Measurements from ENCODE around the gene E2F6. TPM values are rescaled to one million over a fixed set of nuclear protein-coding genes. Genes with fewer than 3 reads are reported as not detected.
A peak's percentile ranks its signal among the peaks of the same experiment; 100 is the strongest.

E2F6 gene
- total RNA-seq, 3 donors from 2014 or later, result 21.8 to 23.7 (median 23.2) TPM

GRCh38 chr2:11500702-11501303 lies 34.8 kb upstream of the E2F6 start:
- Mint-ChIP-seq H3K4me3 (no peak overlapping the region), H3K9me3 (no peaks in the 10 kb centered on the region), H3K36me3 (ENCODE audit: insufficient read depth) (no peaks in the 10 kb centered on the region), H3K27me3 (ENCODE audit: low read depth) (peaks cover 16% of the 10 kb centered on the region), H3K4me1 (ENCODE audit: low read depth) (no peaks in the 10 kb centered on the region)
- no peak for ATAC-seq
- DNase-seq, result no peak

- ATAC-seq (no peak), DNase-seq (no peak)
- Mint-ChIP-seq H3K9me3 (no peaks in the 10 kb centered on the region), H3K4me3 (no peak overlapping the region), H3K4me1 (ENCODE audit: low read depth) (no peaks in the 10 kb centered on the region), H3K27me3 (ENCODE audit: low read depth) (peaks cover 9% of the 10 kb centered on the region), H3K36me3 (ENCODE audit: insufficient read depth) (no peaks in the 10 kb centered on the region)
These were observed 33.3 kb upstream of the E2F6 start for GRCh38 chr2:11499081-11499743.

GRCh38 chr2:11498543-11499034 lies 32.6 kb upstream of the E2F6 start:
- peaks cover 10% of the 10 kb centered on the region for H3K27me3 Mint-ChIP-seq (ENCODE audit: low read depth)

GRCh38 chr2:11495844-11496681 lies 30.1 kb upstream of the E2F6 start:
- no peaks in the 10 kb centered on the region for H3K4me1 Mint-ChIP-seq (ENCODE audit: low read depth)
- H3K9me3 Mint-ChIP-seq, result no peaks in the 10 kb centered on the region
- ATAC-seq, result no peak
- no peak for DNase-seq
- H3K4me3 Mint-ChIP-seq, result no peak overlapping the region
- no peaks in the 10 kb centered on the region for H3K36me3 Mint-ChIP-seq (ENCODE audit: insufficient read depth)
- peaks cover 7% of the 10 kb centered on the region for H3K27me3 Mint-ChIP-seq (ENCODE audit: low read depth)

More at GRCh38 chr2:11498543-11499034, 32.6 kb upstream of the E2F6 start:
- H3K4me1 Mint-ChIP-seq (ENCODE audit: low read depth), result no peaks in the 10 kb centered on the region
- peak in 1 of 2 donors; percentile 25 for ATAC-seq
- H3K9me3 Mint-ChIP-seq, result no peaks in the 10 kb centered on the region
- H3K36me3 Mint-ChIP-seq (ENCODE audit: insufficient read depth), result no peaks in the 10 kb centered on the region
- H3K4me3 Mint-ChIP-seq, result no peak overlapping the region
- no peak for DNase-seq

GRCh38 chr2:11494310-11494709 lies 28.3 kb upstream of the E2F6 start:
- Mint-ChIP-seq H3K4me1 (ENCODE audit: low read depth) (no peaks in the 10 kb centered on the region), H3K9me3 (no peaks in the 10 kb centered on the region), H3K27me3 (ENCODE audit: low read depth) (peaks cover 7% of the 10 kb centered on the region), H3K36me3 (ENCODE audit: insufficient read depth) (no peaks in the 10 kb centered on the region), H3K4me3 (no peak overlapping the region)
- DNase-seq (no peak), ATAC-seq (no peak)

GRCh38 chr2:11493282-11493681 lies 27.3 kb upstream of the E2F6 start:
- H3K36me3 Mint-ChIP-seq (ENCODE audit: insufficient read depth), result no peaks in the 10 kb centered on the region
- peaks cover 2% of the 10 kb centered on the region for H3K27me3 Mint-ChIP-seq (ENCODE audit: low read depth)
- H3K9me3 Mint-ChIP-seq, result no peaks in the 10 kb centered on the region
- H3K4me3 Mint-ChIP-seq, result no peak overlapping the region
- ATAC-seq (no peak), DNase-seq (no peak)
- no peaks in the 10 kb centered on the region for H3K4me1 Mint-ChIP-seq (ENCODE audit: low read depth)

- no peak for DNase-seq
- peaks cover 6% of the 10 kb centered on the region for H3K27me3 Mint-ChIP-seq (ENCODE audit: low read depth)
- no peaks in the 10 kb centered on the region for H3K36me3 Mint-ChIP-seq (ENCODE audit: insufficient read depth)
- no peak for ATAC-seq
- H3K4me1 Mint-ChIP-seq (ENCODE audit: low read depth), result no peaks in the 10 kb centered on the region
- no peak overlapping the region for H3K4me3 Mint-ChIP-seq
- no peaks in the 10 kb centered on the region for H3K9me3 Mint-ChIP-seq
These were observed 26.8 kb upstream of the E2F6 start for GRCh38 chr2:11492720-11493119.

GRCh38 chr2:11492244-11492643 lies 26.3 kb upstream of the E2F6 start:
- no peak for ATAC-seq

GRCh38 chr2:11491348-11491933 lies 25.5 kb upstream of the E2F6 start:
- ATAC-seq, result no peak

More at GRCh38 chr2:11492244-11492643, 26.3 kb upstream of the E2F6 start:
- Mint-ChIP-seq H3K36me3 (ENCODE audit: insufficient read depth) (no peaks in the 10 kb centered on the region), H3K9me3 (no peaks in the 10 kb centered on the region), H3K4me3 (no peak overlapping the region), H3K27me3 (ENCODE audit: low read depth) (peaks cover 11% of the 10 kb centered on the region), H3K4me1 (ENCODE audit: low read depth) (no peaks in the 10 kb centered on the region)
- no peak for DNase-seq

GRCh38 chr2:11490194-11490593 lies 24.2 kb upstream of the E2F6 start:
- H3K27me3 Mint-ChIP-seq (ENCODE audit: low read depth), result peaks cover 22% of the 10 kb centered on the region
- no peaks in the 10 kb centered on the region for H3K36me3 Mint-ChIP-seq (ENCODE audit: insufficient read depth)
- DNase-seq (no peak), ATAC-seq (no peak)
- H3K9me3 Mint-ChIP-seq, result no peaks in the 10 kb centered on the region
- H3K4me3 Mint-ChIP-seq, result no peak overlapping the region
- no peaks in the 10 kb centered on the region for H3K4me1 Mint-ChIP-seq (ENCODE audit: low read depth)

More at GRCh38 chr2:11491348-11491933, 25.5 kb upstream of the E2F6 start:
- H3K4me3 Mint-ChIP-seq, result no peak overlapping the region
- H3K4me1 Mint-ChIP-seq (ENCODE audit: low read depth), result no peaks in the 10 kb centered on the region
- DNase-seq, result no peak
- no peaks in the 10 kb centered on the region for H3K9me3 Mint-ChIP-seq
- peaks cover 14% of the 10 kb centered on the region for H3K27me3 Mint-ChIP-seq (ENCODE audit: low read depth)
- H3K36me3 Mint-ChIP-seq (ENCODE audit: insufficient read depth), result no peaks in the 10 kb centered on the region

GRCh38 chr2:11488809-11489208 lies 22.8 kb upstream of the E2F6 start:
- H3K4me1 Mint-ChIP-seq (ENCODE audit: low read depth), result no peaks in the 10 kb centered on the region
- peaks cover 31% of the 10 kb centered on the region for H3K27me3 Mint-ChIP-seq (ENCODE audit: low read depth)
- no peaks in the 10 kb centered on the region for H3K36me3 Mint-ChIP-seq (ENCODE audit: insufficient read depth)
- ATAC-seq (no peak), DNase-seq (no peak)
- H3K4me3 Mint-ChIP-seq, result no peak overlapping the region
- H3K9me3 Mint-ChIP-seq, result no peaks in the 10 kb centered on the region

GRCh38 chr2:11483806-11484617 lies 18.1 kb upstream of the E2F6 start:
- DNase-seq (no peak), ATAC-seq (no peak)
- H3K4me1 Mint-ChIP-seq (ENCODE audit: low read depth), result peaks cover 6% of the 10 kb centered on the region
- H3K27me3 Mint-ChIP-seq (ENCODE audit: low read depth), result peaks cover 64% of the 10 kb centered on the region
- no peaks in the 10 kb centered on the region for H3K36me3 Mint-ChIP-seq (ENCODE audit: insufficient read depth)
- no peak overlapping the region for H3K4me3 Mint-ChIP-seq
- H3K9me3 Mint-ChIP-seq, result no peaks in the 10 kb centered on the region

GRCh38 chr2:11482473-11483035 lies 16.6 kb upstream of the E2F6 start:
- ATAC-seq (peak; percentile 22 to 42), DNase-seq (no peak)
- peaks cover 60% of the 10 kb centered on the region for H3K27me3 Mint-ChIP-seq (ENCODE audit: low read depth)
- no peaks in the 10 kb centered on the region for H3K36me3 Mint-ChIP-seq (ENCODE audit: insufficient read depth)
- H3K4me1 Mint-ChIP-seq (ENCODE audit: low read depth), result peaks cover 6% of the 10 kb centered on the region
- H3K4me3 Mint-ChIP-seq, result no peak overlapping the region
- no peaks in the 10 kb centered on the region for H3K9me3 Mint-ChIP-seq

All from activated T-cell treated with anti-CD3 and anti-CD28 coated beads, Interleukin-2, amount 50 U/mL, for 4 hours (primary cell).